ENCODE results near the gene POLR2F.

GRCh38 chr22:38006906-38007305 is 53.4 kb downstream of the POLR2F start:
- TF ChIP-seq CTCF (IDR thresholded peaks at IDR 0.05) (no peak), POLR2A (IDR thresholded peaks at IDR 0.05) (no peak)

All from esophagus squamous epithelium (tissue), 4 donors.